GM23338 (cell line): ENCODE data around the gene FBXW2. TPM values are rescaled to one million over a fixed set of nuclear protein-coding genes. Genes with fewer than 3 reads are reported as not detected.

Source experiments
- ATAC-seq: fragments of 200-7000 bp; cut with Tn5 transposase; 3 replicates; pipeline ENCODE4 v1.9.1; 2020
- DNase-seq: peaks from one replicate; pipeline ENCODE4 v3.0.0-alpha.2; 2015; ENCODE audit warnings: low spot score
- H2AFZ ChIP-seq: fragments of 200-600 bp; sonication (generic); 2 replicates; pipeline ENCODE4 v1.8.0; 2016; ENCODE audit warnings: antibody characterized with exemption, mild to moderate bottlenecking, moderate library complexity
- H3F3A ChIP-seq: fragments of 200-600 bp; sonication (generic); replicated peaks from 2 replicates; pipeline ENCODE4 v1.8.0; 2017; ENCODE audit warnings: antibody characterized with exemption, mixed run types, low read depth
- H3K27ac ChIP-seq: fragments of 200-600 bp; sonication (generic); 2 replicates; pipeline ENCODE4 v1.6.1; 2016; ENCODE audit warnings: low read depth
- H3K27me3 ChIP-seq: fragments of 200-600 bp; sonication (generic); 2 replicates; pipeline ENCODE4 v1.8.0; 2016; ENCODE audit warnings: mild to moderate bottlenecking, mixed run types, moderate library complexity; ENCODE audit not compliant: insufficient read depth
- H3K36me3 ChIP-seq: fragments of 200-600 bp; sonication (generic); 2 replicates; pipeline ENCODE4 v1.8.0; 2016; ENCODE audit warnings: mild to moderate bottlenecking; ENCODE audit not compliant: insufficient read depth
- H3K4me1 ChIP-seq: fragments of 200-600 bp; sonication (generic); 2 replicates; pipeline ENCODE4 v1.8.0; 2016; ENCODE audit warnings: mild to moderate bottlenecking, moderate library complexity; ENCODE audit not compliant: insufficient read depth
- H3K4me2 ChIP-seq: fragments of 200-600 bp; sonication (generic); 2 replicates; pipeline ENCODE4 v1.7.1; 2017; ENCODE audit warnings: mixed run types
- H3K4me3 ChIP-seq: fragments of 200-600 bp; sonication (generic); 2 replicates; pipeline ENCODE4 v1.6.1; 2016; ENCODE audit warnings: mixed run types
- H3K79me2 ChIP-seq: fragments of 200-600 bp; sonication (generic); replicated peaks from 2 replicates; pipeline ENCODE4 v1.8.0; 2017; ENCODE audit warnings: mild to moderate bottlenecking; ENCODE audit not compliant: insufficient read depth
- H3K9me2 ChIP-seq: fragments of 200-600 bp; sonication (generic); 2 replicates; pipeline ENCODE4 v1.8.0; 2017; ENCODE audit not compliant: insufficient read depth
- H4K20me1 ChIP-seq: fragments of 200-600 bp; sonication (generic); replicated peaks from 2 replicates; pipeline ENCODE4 v1.8.0; 2017; ENCODE audit warnings: mild to moderate bottlenecking; ENCODE audit not compliant: insufficient read depth
- H3K27ac Mint-ChIP-seq: 2 replicates; pipeline ENCODE4 v1.8.0; 2020; ENCODE audit warnings: inconsistent platforms, mild to moderate bottlenecking, moderate library complexity, mixed read lengths
- H3K27me3 Mint-ChIP-seq: 3 replicates; pipeline ENCODE4 v1.8.0; 2022; ENCODE audit warnings: low read depth, mild to moderate bottlenecking, moderate library complexity, mixed read lengths, inconsistent platforms; ENCODE audit not compliant: insufficient read depth, poor library complexity
- H3K36me3 Mint-ChIP-seq: 3 replicates; pipeline ENCODE4 v1.8.0; 2021; ENCODE audit warnings: low read depth, mild to moderate bottlenecking, inconsistent platforms, moderate library complexity, mixed read lengths
- H3K4me1 Mint-ChIP-seq: 3 replicates; pipeline ENCODE4 v1.8.0; 2020; ENCODE audit warnings: mild to moderate bottlenecking, inconsistent platforms, mixed read lengths
- H3K4me3 Mint-ChIP-seq: 3 replicates; pipeline ENCODE4 v1.8.0; 2021; ENCODE audit warnings: moderate library complexity, mild to moderate bottlenecking, inconsistent platforms, mixed read lengths
- H3K9me3 Mint-ChIP-seq: 3 replicates; pipeline ENCODE4 v1.8.0; 2020; ENCODE audit warnings: moderate library complexity, mild to moderate bottlenecking, inconsistent platforms, mixed read lengths
- CREB1 ChIP-seq: fragments of 250-450 bp; sonication (Bioruptor Pico); IDR thresholded peaks from 2 replicates; pipeline ENCODE4 v1.5.0; 2020; ENCODE audit warnings: low read depth, mild to moderate bottlenecking, moderate library complexity
- EZH2phosphoT487 ChIP-seq: fragments of 200-600 bp; sonication (generic); IDR thresholded peaks from one replicate; pipeline ENCODE4 v1.8.1; 2018; ENCODE audit warnings: antibody characterized with exemption; ENCODE audit not compliant: unreplicated experiment
- JUNB ChIP-seq: IDR thresholded peaks from one replicate; pipeline ENCODE4 v1.6.1; 2016; ENCODE audit warnings: antibody characterized with exemption; ENCODE audit not compliant: unreplicated experiment
- NANOG ChIP-seq: IDR thresholded peaks from 2 replicates; pipeline ENCODE4 v1.6.1; 2016; ENCODE audit warnings: antibody characterized with exemption, borderline replicate concordance
- POLR2AphosphoS5 ChIP-seq: IDR thresholded peaks from 2 replicates; pipeline ENCODE4 v1.6.1; 2016; ENCODE audit warnings: antibody characterized with exemption, low read depth
- STAT1 ChIP-seq: IDR thresholded peaks from one replicate; pipeline ENCODE4 v1.6.1; 2016; ENCODE audit warnings: antibody characterized with exemption; ENCODE audit not compliant: unreplicated experiment
- ZNF114 ChIP-seq: fragments of 250-450 bp; sonication (Bioruptor Pico); IDR thresholded peaks from 2 replicates; pipeline ENCODE4 v1.5.0; 2020; ENCODE audit warnings: mild to moderate bottlenecking, moderate library complexity
- ZNF331 ChIP-seq: fragments of 250-450 bp; sonication (Bioruptor Pico); IDR thresholded peaks from 2 replicates; pipeline ENCODE4 v1.5.0; 2020; ENCODE audit warnings: low read depth, mild to moderate bottlenecking, moderate library complexity
- polyA plus RNA-seq: library from polyadenylated mRNA; unstranded; fragments of >200 nt; fragmentation: Nextera tagmentation; extraction: Ambion mirVana; gene quantifications from 2 replicates; pipeline ENCODE4 v1.2.1, GENCODE V29; 2016
- total RNA-seq: library from RNA; depleted of rRNA; stranded (reverse); fragments of >200 nt; shearing (Covaris generic); gene quantifications from 2 replicates; pipeline ENCODE4 v1.2.3, GENCODE V29; 2014
- TF ChIP-seq, protein P1 (sequence below): fragments of 250-450 bp; sonication (Bioruptor Pico); IDR thresholded peaks from 2 replicates; pipeline ENCODE4 v1.5.0; 2020; ENCODE audit warnings: mild to moderate bottlenecking, moderate library complexity
- TF ChIP-seq, protein P2 (sequence below): IDR thresholded peaks from 2 replicates; pipeline ENCODE4 v1.6.1; 2016; ENCODE audit warnings: antibody characterized with exemption

Gene FBXW2
- total and polyA plus RNA-seq, 2 experiments from 2014 or later: 10.0 to 55.2 TPM

DNA sequence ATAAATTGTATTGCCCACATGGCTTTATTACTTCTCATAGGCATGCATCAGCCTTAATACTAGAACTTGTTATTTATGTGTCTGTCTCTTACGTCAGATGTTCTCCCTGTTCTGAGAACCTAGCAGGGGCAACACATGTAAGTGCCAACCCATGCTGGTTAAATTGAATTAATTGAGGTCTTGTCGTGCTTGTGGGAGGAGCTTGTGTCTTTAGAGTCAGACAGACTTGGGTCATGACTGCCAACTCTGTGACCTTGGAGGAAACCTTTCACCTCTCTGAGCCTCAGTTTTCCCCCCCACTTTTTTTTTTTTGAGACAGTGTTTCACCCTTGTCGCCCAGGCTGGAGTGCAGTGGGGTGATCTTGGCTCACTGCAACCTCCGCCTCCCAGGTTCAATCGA lies 76.7 kb downstream of the FBXW2 start (continued):
- TF ChIP-seq, protein P1, sequence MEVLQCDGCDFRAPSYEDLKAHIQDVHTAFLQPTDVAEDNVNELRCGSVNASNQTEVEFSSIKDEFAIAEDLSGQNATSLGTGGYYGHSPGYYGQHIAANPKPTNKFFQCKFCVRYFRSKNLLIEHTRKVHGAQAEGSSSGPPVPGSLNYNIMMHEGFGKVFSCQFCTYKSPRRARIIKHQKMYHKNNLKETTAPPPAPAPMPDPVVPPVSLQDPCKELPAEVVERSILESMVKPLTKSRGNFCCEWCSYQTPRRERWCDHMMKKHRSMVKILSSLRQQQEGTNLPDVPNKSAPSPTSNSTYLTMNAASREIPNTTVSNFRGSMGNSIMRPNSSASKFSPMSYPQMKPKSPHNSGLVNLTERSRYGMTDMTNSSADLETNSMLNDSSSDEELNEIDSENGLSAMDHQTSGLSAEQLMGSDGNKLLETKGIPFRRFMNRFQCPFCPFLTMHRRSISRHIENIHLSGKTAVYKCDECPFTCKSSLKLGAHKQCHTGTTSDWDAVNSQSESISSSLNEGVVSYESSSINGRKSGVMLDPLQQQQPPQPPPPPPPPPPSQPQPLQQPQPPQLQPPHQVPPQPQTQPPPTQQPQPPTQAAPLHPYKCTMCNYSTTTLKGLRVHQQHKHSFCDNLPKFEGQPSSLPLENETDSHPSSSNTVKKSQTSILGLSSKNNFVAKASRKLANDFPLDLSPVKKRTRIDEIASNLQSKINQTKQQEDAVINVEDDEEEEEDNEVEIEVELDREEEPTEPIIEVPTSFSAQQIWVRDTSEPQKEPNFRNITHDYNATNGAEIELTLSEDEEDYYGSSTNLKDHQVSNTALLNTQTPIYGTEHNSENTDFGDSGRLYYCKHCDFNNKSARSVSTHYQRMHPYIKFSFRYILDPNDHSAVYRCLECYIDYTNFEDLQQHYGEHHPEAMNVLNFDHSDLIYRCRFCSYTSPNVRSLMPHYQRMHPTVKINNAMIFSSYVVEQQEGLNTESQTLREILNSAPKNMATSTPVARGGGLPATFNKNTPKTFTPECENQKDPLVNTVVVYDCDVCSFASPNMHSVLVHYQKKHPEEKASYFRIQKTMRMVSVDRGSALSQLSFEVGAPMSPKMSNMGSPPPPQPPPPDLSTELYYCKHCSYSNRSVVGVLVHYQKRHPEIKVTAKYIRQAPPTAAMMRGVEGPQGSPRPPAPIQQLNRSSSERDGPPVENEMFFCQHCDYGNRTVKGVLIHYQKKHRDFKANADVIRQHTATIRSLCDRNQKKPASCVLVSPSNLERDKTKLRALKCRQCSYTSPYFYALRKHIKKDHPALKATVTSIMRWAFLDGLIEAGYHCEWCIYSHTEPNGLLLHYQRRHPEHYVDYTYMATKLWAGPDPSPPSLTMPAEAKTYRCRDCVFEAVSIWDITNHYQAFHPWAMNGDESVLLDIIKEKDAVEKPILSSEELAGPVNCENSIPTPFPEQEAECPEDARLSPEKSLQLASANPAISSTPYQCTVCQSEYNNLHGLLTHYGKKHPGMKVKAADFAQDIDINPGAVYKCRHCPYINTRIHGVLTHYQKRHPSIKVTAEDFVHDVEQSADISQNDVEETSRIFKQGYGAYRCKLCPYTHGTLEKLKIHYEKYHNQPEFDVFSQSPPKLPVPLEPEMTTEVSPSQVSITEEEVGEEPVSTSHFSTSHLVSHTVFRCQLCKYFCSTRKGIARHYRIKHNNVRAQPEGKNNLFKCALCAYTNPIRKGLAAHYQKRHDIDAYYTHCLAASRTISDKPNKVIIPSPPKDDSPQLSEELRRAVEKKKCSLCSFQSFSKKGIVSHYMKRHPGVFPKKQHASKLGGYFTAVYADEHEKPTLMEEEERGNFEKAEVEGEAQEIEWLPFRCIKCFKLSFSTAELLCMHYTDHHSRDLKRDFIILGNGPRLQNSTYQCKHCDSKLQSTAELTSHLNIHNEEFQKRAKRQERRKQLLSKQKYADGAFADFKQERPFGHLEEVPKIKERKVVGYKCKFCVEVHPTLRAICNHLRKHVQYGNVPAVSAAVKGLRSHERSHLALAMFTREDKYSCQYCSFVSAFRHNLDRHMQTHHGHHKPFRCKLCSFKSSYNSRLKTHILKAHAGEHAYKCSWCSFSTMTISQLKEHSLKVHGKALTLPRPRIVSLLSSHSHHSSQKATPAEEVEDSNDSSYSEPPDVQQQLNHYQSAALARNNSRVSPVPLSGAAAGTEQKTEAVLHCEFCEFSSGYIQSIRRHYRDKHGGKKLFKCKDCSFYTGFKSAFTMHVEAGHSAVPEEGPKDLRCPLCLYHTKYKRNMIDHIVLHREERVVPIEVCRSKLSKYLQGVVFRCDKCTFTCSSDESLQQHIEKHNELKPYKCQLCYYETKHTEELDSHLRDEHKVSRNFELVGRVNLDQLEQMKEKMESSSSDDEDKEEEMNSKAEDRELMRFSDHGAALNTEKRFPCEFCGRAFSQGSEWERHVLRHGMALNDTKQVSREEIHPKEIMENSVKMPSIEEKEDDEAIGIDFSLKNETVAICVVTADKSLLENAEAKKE (CRISPR knock-in tag): no peak
- TF ChIP-seq CREB1 (CRISPR knock-in tag): no peak
- TF ChIP-seq NANOG: no peak
- no peak for TF ChIP-seq JUNB
- no peak for TF ChIP-seq ZNF114
- TF ChIP-seq STAT1: no peak
- no peak for TF ChIP-seq EZH2phosphoT487
- TF ChIP-seq, protein P2, sequence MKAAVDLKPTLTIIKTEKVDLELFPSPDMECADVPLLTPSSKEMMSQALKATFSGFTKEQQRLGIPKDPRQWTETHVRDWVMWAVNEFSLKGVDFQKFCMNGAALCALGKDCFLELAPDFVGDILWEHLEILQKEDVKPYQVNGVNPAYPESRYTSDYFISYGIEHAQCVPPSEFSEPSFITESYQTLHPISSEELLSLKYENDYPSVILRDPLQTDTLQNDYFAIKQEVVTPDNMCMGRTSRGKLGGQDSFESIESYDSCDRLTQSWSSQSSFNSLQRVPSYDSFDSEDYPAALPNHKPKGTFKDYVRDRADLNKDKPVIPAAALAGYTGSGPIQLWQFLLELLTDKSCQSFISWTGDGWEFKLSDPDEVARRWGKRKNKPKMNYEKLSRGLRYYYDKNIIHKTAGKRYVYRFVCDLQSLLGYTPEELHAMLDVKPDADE: no peak

DNA sequence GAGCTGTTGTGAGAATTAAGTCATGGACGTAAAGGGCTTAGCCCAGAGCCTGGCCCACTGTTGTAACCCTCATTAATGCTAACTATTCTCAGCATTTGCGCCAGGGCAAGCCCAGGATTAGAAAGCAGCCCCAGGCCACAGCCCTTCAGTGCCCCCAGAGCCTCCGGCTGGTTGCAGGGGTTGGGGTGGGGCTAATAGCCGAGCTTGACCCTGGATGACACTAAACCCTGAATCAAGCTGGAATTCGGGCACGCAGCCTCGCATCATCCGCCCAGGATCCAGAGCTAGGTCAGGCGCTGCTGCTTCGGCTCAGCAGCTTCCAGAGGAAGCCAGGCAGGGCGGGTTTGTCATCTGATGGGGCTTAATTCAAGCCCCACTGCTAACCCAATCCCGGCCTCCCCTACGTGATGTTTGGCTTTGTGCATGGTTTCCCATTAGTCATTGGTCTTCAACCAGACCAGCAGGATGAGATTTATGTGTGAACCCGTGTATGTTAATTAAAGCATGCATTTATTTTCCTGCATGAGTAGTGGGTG lies 77.8 kb downstream of the FBXW2 start:
- Histone ChIP-seq H3F3A (0 out of 2 replicates have a peak, but pooled peaks cover 4% of the 10 kb centered on the region), H3K4me3 (peak overlapping the region; percentile 84), H3K27ac (no peak overlapping the region), H2AFZ (peak overlapping the region; percentile 99), H3K9me2 (no peaks in the 10 kb centered on the region), H3K79me2 (no peaks in the 10 kb centered on the region), H3K27me3 (peaks cover 29% of the 10 kb centered on the region), H3K36me3 (no peaks in the 10 kb centered on the region), H3K4me1 (peaks cover 10% of the 10 kb centered on the region), H4K20me1 (peaks cover 9% of the 10 kb centered on the region), H3K4me2 (peak overlapping the region; percentile 91)
- Mint-ChIP-seq H3K9me3 (no peaks in the 10 kb centered on the region), H3K27ac (no peak overlapping the region), H3K4me3 (peak overlapping the region; percentile 82), H3K4me1 (peaks cover 20% of the 10 kb centered on the region), H3K36me3 (no peaks in the 10 kb centered on the region), H3K27me3 (peaks cover 24% of the 10 kb centered on the region)
- DNase-seq (peak; percentile 78), ATAC-seq (peak; percentile 40)
- TF ChIP-seq POLR2AphosphoS5 (no peak), EZH2phosphoT487 (no peak), ZNF331 (CRISPR knock-in tag) (no peak)
- TF ChIP-seq, protein P1 (CRISPR knock-in tag): no peak
